Spleen (tissue), 11 donors: ENCODE results near the gene GMDS. TPM values are rescaled to one million over a fixed set of nuclear protein-coding genes. Genes with fewer than 3 reads are reported as not detected.

ENCODE experiments used
- DNase-seq: peaks from one replicate; pipeline ENCODE4 v3.0.0-alpha.2; 2020
- H3K27ac ChIP-seq, 8 donors: fragments of 200-600 bp; sonication (generic) in 7 of 8; 1 replicate in 4 of 8; 2 replicates in 4 of 8; pipeline versions ENCODE4 v1.5.0 to v1.8.0; 2016 to 2021; ENCODE audit warnings: inconsistent platforms in 4 of 8, mild to moderate bottlenecking in 4 of 8, moderate library complexity in 1 of 8
- H3K27me3 ChIP-seq, 7 donors: fragments of 200-600 bp; sonication (generic) in 6 of 7; replicated peaks in 1 of 7; 1 replicate in 4 of 7; 2 replicates in 3 of 7; pipeline versions ENCODE4 v1.5.0 to v1.8.0; 2016 to 2021; ENCODE audit warnings: inconsistent platforms in 3 of 7, mild to moderate bottlenecking in 1 of 7
- H3K36me3 ChIP-seq, 6 donors: fragments of 200-600 bp; sonication (generic) in 5 of 6; 1 replicate in 4 of 6; 2 replicates in 2 of 6; pipeline versions ENCODE4 v1.5.0 to v1.8.0; 2016 to 2021; ENCODE audit warnings: inconsistent platforms in 2 of 6
- H3K4me1 ChIP-seq, 6 donors: fragments of 200-600 bp; sonication (generic) in 5 of 6; 1 replicate in 3 of 6; 2 replicates in 3 of 6; pipeline versions ENCODE4 v1.5.0 to v1.8.0; 2016 to 2021; ENCODE audit warnings: inconsistent platforms in 3 of 6
- H3K4me3 ChIP-seq, 8 donors: fragments of 200-600 bp; sonication (generic) in 7 of 8; 1 replicate in 4 of 8; 2 replicates in 4 of 8; pipeline versions ENCODE4 v1.5.0 to v1.8.0; 2016 to 2021; ENCODE audit warnings: inconsistent platforms in 4 of 8, mild to moderate bottlenecking in 4 of 8, moderate library complexity in 2 of 8
- H3K9me3 ChIP-seq, 8 donors: fragments of 200-600 bp; sonication (generic) in 7 of 8; 1 replicate in 4 of 8; 2 replicates in 4 of 8; pipeline versions ENCODE4 v1.5.0 to v1.8.0; 2016 to 2021; ENCODE audit warnings: inconsistent platforms in 4 of 8
- POLR2A ChIP-seq, 3 donors: fragments of 450-650 bp; IDR thresholded peaks; one replicate each; pipeline ENCODE4 v1.5.1; 2017; ENCODE audit warnings: antibody characterized with exemption in 3 of 3, mild to moderate bottlenecking in 1 of 3
- POLR2AphosphoS5 ChIP-seq, 3 donors: sonication (generic); formaldehyde crosslinking; IDR thresholded peaks; one replicate each; pipeline ENCODE4 v1.5.1; 2017; ENCODE audit warnings: antibody characterized with exemption in 3 of 3
- WGBS, 5 donors: extraction: QIAGEN DNeasy Blood & Tissue Kit in 3 of 5; methylation state at CpG; one replicate each; pipeline versions ENCODE4 v1.1.5 to v1.1.7; 2013 to 2018; 5-methylcytosine and 5-hydroxymethylcytosine counted together
- intact Hi-C: fragments of 100-400 bp; cut with DNase I; formaldehyde crosslinking; loops from one replicate; pipeline ENCODE4 v1.15.0; 2023; ENCODE audit warnings: low total_unique reads
- polyA plus RNA-seq, 3 donors: library from polyadenylated mRNA; stranded (reverse); fragments of 200-250 nt; gene quantifications; one replicate each; pipeline ENCODE4 v1.2.1, GENCODE V29; 2013
- total RNA-seq, 7 donors: library from RNA; depleted of rRNA in 3 of 7; stranded (reverse); fragments of >200 nt in 3 of 7; fragmentation: NEBNext Ultra II Directional in 4 of 7; extraction: Animal tissue kit (Norgen Biotek cat#: 25700) in 4 of 7; gene quantifications; one replicate each; pipeline versions ENCODE4 v1.1.0 to v1.2.1, GENCODE V29; 2016 to 2021
- TF ChIP-seq, protein P1 (sequence below), 11 experiments: fragments of 200-600 bp in 7 of 11; fragments of 450-650 bp in 4 of 11; sonication (generic) in 4 of 11; IDR thresholded peaks in 8 of 11; conservative IDR thresholded peaks in 3 of 11; 1 replicate in 7 of 11; 2 replicates in 4 of 11; pipeline versions ENCODE4 v1.4.0 to v1.8.0; 2016 to 2021; ENCODE audit warnings: antibody characterized with exemption in 11 of 11, inconsistent platforms in 4 of 11, mild to moderate bottlenecking in 1 of 11
- donor health status: healthy with polysubstance abuse.
- donor health status: DM: no; HTN: no; CAD: no; lungs with moderate emphysema.
- donor health status: DM: no; HTN: no; CAD: no.
- donor health status: Bipolar disorder and iron deficiency.
- donor health status: healthy.
- donor health status: DM: no; HTN: no; CAD: no.
- donor health status: DM: yes; HTN: yes; CAD: no.

The GMDS gene
- total and polyA plus RNA-seq, 10 donors, result 9.1 to 30.8 (median 17.7) TPM

DNA sequence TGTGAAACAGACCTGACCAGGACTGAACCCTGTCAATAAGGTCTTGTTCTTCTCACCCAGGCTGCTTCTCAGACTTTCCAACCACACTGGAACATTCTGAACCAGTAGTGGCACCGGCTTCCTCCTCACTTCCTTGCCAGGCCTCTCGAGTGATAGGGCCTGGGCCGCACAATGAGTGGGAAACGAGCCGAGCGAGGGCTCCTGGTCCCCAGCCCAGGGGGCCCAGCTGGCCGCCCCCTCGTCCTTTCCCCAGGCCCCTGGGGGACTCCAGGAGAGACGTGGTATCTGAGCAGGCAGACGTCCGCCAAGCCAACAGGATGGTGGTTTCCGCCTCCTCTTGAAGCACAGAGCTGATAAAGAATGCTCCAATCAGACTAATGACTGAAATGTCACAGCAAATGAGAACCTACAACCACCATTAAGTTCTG, 117.9 kb downstream of the GMDS start:
- 17 to 26% (median 21%) methylated on average over 5 to 12 of the region's 12 CpGs for WGBS, 5 donors
- Histone ChIP-seq H3K4me3 (peak overlapping the region in 1 of 8 donors; percentile 37), H3K27ac (peak overlapping the region in 6 of 8 donors; percentile 29 to 77 (median 56))

DNA sequence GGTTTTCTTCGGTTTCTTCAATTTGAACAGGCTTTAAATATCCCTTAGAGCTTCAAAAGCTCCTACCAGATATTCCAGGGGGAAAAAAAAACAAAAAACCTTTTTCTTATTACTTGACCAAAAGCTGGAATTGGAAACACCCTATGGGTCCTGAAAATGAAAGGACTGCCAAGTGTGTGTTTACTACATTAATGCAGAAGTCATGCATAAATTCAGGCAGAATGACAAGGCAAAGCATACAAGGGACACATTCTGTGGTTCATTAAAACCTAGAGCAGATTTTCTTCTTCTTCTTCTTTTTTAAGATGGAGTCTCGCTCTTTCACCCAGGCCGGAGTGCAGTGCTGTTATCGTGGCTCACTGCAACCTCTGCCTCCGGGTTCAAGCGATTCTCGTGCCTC, 119.1 kb downstream of the GMDS start:
- intact Hi-C loops, result no loop called here
- 71 to 87% (median 77%) methylated on average over 7 of the region's 7 CpGs for WGBS, 5 donors
- Histone ChIP-seq H3K4me3 (no peak overlapping the region), H3K4me1 (peaks cover 0 to 35% (median 18%) of the 10 kb centered on the region in 6 donors), H3K9me3 (no peaks in the 10 kb centered on the region), H3K27ac (peak overlapping the region in 2 of 8 donors; percentile 67 to 77), H3K27me3 (peaks cover 0 to 8% (median 0%) of the 10 kb centered on the region in 7 donors), H3K36me3 (peaks cover 0 to 5% (median 0%) of the 10 kb centered on the region in 6 donors)
- TF ChIP-seq, protein P1, sequence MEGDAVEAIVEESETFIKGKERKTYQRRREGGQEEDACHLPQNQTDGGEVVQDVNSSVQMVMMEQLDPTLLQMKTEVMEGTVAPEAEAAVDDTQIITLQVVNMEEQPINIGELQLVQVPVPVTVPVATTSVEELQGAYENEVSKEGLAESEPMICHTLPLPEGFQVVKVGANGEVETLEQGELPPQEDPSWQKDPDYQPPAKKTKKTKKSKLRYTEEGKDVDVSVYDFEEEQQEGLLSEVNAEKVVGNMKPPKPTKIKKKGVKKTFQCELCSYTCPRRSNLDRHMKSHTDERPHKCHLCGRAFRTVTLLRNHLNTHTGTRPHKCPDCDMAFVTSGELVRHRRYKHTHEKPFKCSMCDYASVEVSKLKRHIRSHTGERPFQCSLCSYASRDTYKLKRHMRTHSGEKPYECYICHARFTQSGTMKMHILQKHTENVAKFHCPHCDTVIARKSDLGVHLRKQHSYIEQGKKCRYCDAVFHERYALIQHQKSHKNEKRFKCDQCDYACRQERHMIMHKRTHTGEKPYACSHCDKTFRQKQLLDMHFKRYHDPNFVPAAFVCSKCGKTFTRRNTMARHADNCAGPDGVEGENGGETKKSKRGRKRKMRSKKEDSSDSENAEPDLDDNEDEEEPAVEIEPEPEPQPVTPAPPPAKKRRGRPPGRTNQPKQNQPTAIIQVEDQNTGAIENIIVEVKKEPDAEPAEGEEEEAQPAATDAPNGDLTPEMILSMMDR (IDR thresholded peaks at IDR 0.05 in 8 of 11, conservative IDR thresholded peaks at IDR 0.05 in 3 of 11), result no peak
- TF ChIP-seq POLR2A (IDR thresholded peaks at IDR 0.05), result no peak
- TF ChIP-seq POLR2AphosphoS5 (IDR thresholded peaks at IDR 0.05), result no peak
- DNase-seq, result no peak

More for the DNA sequence above, 117.9 kb downstream of the GMDS start:
- Histone ChIP-seq H3K9me3 (no peaks in the 10 kb centered on the region), H3K36me3 (peaks cover 0 to 5% (median 0%) of the 10 kb centered on the region in 6 donors), H3K4me1 (peaks cover 0 to 36% (median 18%) of the 10 kb centered on the region in 6 donors), H3K27me3 (peaks cover 0 to 8% (median 0%) of the 10 kb centered on the region in 7 donors)
- peak; percentile 86 for DNase-seq
- TF ChIP-seq POLR2AphosphoS5 (IDR thresholded peaks at IDR 0.05), result peak; percentile 68 to 81 (median 69)
- TF ChIP-seq, protein P1 (IDR thresholded peaks at IDR 0.05 in 8 of 11, conservative IDR thresholded peaks at IDR 0.05 in 3 of 11), result no peak
- no peak for TF ChIP-seq POLR2A (IDR thresholded peaks at IDR 0.05)
- intact Hi-C loops, result no loop called here

DNA sequence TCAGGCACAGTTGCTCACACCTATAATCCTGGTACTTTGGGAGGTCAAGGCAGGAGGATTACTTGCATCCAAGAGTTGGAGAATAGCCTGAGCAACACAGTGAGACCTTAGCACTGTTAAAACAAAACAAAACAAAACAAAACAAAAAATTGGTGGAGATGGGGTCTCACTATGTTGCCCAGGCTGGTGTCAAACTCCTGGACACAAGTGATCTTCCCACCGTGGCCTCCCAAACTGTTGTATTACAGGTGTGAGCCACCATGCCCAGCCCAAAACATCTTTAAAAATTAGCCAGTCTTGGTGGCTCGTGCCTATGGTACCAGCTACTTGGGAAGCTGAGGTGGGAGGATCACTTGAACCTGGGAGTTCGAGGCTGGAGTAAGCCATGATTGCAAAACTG, 120.2 kb downstream of the GMDS start:
- DNase-seq, result no peak
- Histone ChIP-seq H3K27me3 (peaks cover 0 to 8% (median 0%) of the 10 kb centered on the region in 7 donors), H3K27ac (no peak overlapping the region), H3K4me3 (no peak overlapping the region), H3K36me3 (peaks cover 0 to 5% (median 0%) of the 10 kb centered on the region in 6 donors), H3K4me1 (peaks cover 0 to 35% (median 18%) of the 10 kb centered on the region in 6 donors), H3K9me3 (no peaks in the 10 kb centered on the region)
- TF ChIP-seq POLR2A (IDR thresholded peaks at IDR 0.05), result no peak
- no peak for TF ChIP-seq POLR2AphosphoS5 (IDR thresholded peaks at IDR 0.05)
- TF ChIP-seq, protein P1 (IDR thresholded peaks at IDR 0.05 in 8 of 11, conservative IDR thresholded peaks at IDR 0.05 in 3 of 11), result no peak
- WGBS, 5 donors, result 84 to 98% (median 94%) methylated on average over 3 of the region's 3 CpGs
- intact Hi-C loops, result no loop called here

DNA sequence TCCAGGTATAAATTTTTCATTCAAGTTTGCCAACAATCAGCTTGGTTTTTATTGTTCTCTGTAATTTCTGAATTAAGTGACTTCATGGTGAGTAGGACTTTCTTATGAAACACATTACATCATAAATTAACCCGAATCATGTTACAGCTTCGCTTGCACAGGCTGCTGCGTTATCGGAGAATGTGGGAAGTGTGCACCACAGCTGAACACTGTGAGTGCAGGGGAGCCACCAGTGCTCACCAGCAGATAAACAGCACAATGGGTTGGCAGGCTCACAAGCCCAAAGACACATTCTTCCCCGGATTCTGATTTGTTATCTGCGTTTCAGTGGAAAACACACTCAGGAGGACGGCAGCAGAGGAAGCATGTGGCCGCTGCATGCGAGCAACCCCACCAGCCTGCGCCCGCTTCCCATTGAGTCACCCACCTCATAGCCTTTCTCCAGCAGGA, 121.1 kb downstream of the GMDS start:
- Histone ChIP-seq H3K36me3 (peaks cover 0 to 5% (median 0%) of the 10 kb centered on the region in 6 donors), H3K4me3 (no peak overlapping the region), H3K9me3 (no peaks in the 10 kb centered on the region), H3K4me1 (peaks cover 0 to 30% (median 18%) of the 10 kb centered on the region in 6 donors), H3K27me3 (peaks cover 0 to 8% (median 0%) of the 10 kb centered on the region in 7 donors), H3K27ac (no peak overlapping the region)
- DNase-seq, result no peak
- 36 to 60% (median 42%) methylated on average over 11 of the region's 11 CpGs for WGBS, 5 donors
- intact Hi-C loops, result no loop called here
- TF ChIP-seq POLR2A (IDR thresholded peaks at IDR 0.05), result no peak
